Measurements from ENCODE around the gene USP24.

GRCh38 chr1:55037733-55038551, 177.2 kb downstream of the USP24 start:
- TF ChIP-seq CTCF (IDR thresholded peaks at IDR 0.05; ENCODE audit: extremely low read depth in 1 of 2, insufficient read depth in 1 of 2, low read depth in 1 of 2, low read length in 2 of 2) (no peak), POLR2A (IDR thresholded peaks at IDR 0.05; ENCODE audit: low read depth, low read length) (no peak), MAX (IDR thresholded peaks at IDR 0.05; ENCODE audit: insufficient read depth, insufficient read length) (no peak), POLR2AphosphoS5 (IDR thresholded peaks at IDR 0.05; ENCODE audit: insufficient read depth, low read depth, low read length) (no peak), EZH2 (IDR thresholded peaks at IDR 0.05; ENCODE audit: borderline replicate concordance, low read depth, low read length, severe bottlenecking) (no peak), GATA2 (IDR thresholded peaks at IDR 0.05; ENCODE audit: insufficient read depth, insufficient read length, low read depth, low read length) (no peak)

Measured in endothelial cell of umbilical vein (primary cell).